ENCODE data around the gene TAS1R1. TPM values are rescaled to one million over a fixed set of nuclear protein-coding genes. Genes with fewer than 3 reads are reported as not detected.
A peak's percentile ranks its signal among the peaks of the same experiment; 100 is the strongest.

TAS1R1 gene
- total and polyA plus RNA-seq, 9 of the 15 experiments (the other 6 are each of a cell fraction or from before 2014, with no cell fraction given): 0.06 TPM; not detected in 8

GRCh38 chr1:6569033-6569432, 13.9 kb downstream of the TAS1R1 start:
- Histone ChIP-seq H2AFZ (ENCODE audit: low read depth, low read length) (peak overlapping the region; percentile 96), H3K9me1 (ENCODE audit: control insufficient read depth, insufficient read depth, low read length) (no peaks in the 10 kb centered on the region), H3K9ac (ENCODE audit: insufficient read depth in 1 of 2, low read depth in 2 of 2, low read length in 2 of 2) (peak overlapping the region in 1 of 2 experiments; percentile 20; a peak in 2 of 4 replicates), H3K27ac (ENCODE audit: extremely low read depth, low read depth, low read length) (no peak overlapping the region), H3K4me3 (peak overlapping the region; percentile 14), H3K27me3 (ENCODE audit: control insufficient read depth in 2 of 2, insufficient read depth in 2 of 2, low read length in 2 of 2) (peaks cover 12 to 23% of the 10 kb centered on the region in 2 experiments; a peak in 4 of 5 replicates), H3K4me2 (ENCODE audit: insufficient read depth, low read length) (peak overlapping the region; percentile 70), H3K4me1 (replicated peaks in 1 of 2; ENCODE audit: control insufficient read depth in 2 of 2, insufficient read depth in 2 of 2, low read length in 2 of 2) (no peaks in the 10 kb centered on the region; a peak in 2 of 5 replicates), H3K9me3 (replicated peaks; ENCODE audit: control insufficient read depth, insufficient read depth, low read depth, low read length) (no peaks in the 10 kb centered on the region), H3K79me2 (ENCODE audit: control insufficient read depth, insufficient read depth, low read length) (no peaks in the 10 kb centered on the region), H3K36me3 (ENCODE audit: control insufficient read depth, insufficient read depth, low read length) (no peaks in the 10 kb centered on the region), H4K20me1 (replicated peaks; ENCODE audit: control insufficient read depth, insufficient read depth, low read length) (no peaks in the 10 kb centered on the region)
- CTCF ChIA-PET (ENCODE audit: low intra/inter-chr PET ratio): no interaction called here
- POLR2A ChIA-PET: interaction anchor here (0.6 to 2.9 kb wide), 7 partner anchors 9 to 44 kb away, joined by 3 to 15 read pairs (median 6); partner anchors contain the start of genes NOL9, PHF13, TAS1R1 and ZBTB48
- no peak; the same call in 2 of the 3 replicates for ATAC-seq
- no TSS peak for BruUV-seq (replicated peaks)
- 30% methylated on average over 9 of the region's 11 CpGs for WGBS (ENCODE audit: insufficient coverage, low coverage, missing lambda C conversion rate)
- DNase-seq (ENCODE audit: extremely low read depth in 1 of 4, low spot score in 3 of 4): no peak
- no peak for FAIRE-seq
- in situ Hi-C loops (cut with MboI): no loop called here
- intact Hi-C loops (cut with micrococcal nuclease): no loop called here
- TF ChIP-seq HDAC8 (tag; IDR thresholded peaks at IDR 0.05): no peak
- no peak for TF ChIP-seq CXXC5 (CRISPR knock-in tag; IDR thresholded peaks at IDR 0.05)
- TF ChIP-seq, protein P1, sequence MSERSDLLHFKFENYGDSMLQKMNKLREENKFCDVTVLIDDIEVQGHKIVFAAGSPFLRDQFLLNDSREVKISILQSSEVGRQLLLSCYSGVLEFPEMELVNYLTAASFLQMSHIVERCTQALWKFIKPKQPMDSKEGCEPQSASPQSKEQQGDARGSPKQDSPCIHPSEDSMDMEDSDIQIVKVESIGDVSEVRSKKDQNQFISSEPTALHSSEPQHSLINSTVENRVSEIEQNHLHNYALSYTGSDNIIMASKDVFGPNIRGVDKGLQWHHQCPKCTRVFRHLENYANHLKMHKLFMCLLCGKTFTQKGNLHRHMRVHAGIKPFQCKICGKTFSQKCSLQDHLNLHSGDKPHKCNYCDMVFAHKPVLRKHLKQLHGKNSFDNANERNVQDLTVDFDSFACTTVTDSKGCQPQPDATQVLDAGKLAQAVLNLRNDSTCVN (CRISPR knock-in tag; IDR thresholded peaks at IDR 0.05): 0 out of 2 replicates have a peak, but pooled peaks have one; percentile 43
- no peak for TF ChIP-seq PHF8 (IDR thresholded peaks at IDR 0.05; ENCODE audit: borderline replicate concordance, low read length)
- peak; percentile 22; the same call in 1 of the 2 replicates for TF ChIP-seq EHMT2 (IDR thresholded peaks at IDR 0.05)
- no peak for TF ChIP-seq TBL1XR1 (IDR thresholded peaks at IDR 0.05; ENCODE audit: low read length in 2 of 2)
- TF ChIP-seq HLTF (IDR thresholded peaks at IDR 0.05): 0 out of 2 replicates have a peak, but pooled peaks have one; percentile 18
- peak; percentile 39; the same call in 1 of the 2 replicates for TF ChIP-seq ELF4 (CRISPR knock-in tag; IDR thresholded peaks at IDR 0.05)
- no peak for TF ChIP-seq ZEB2 (IDR thresholded peaks at IDR 0.05)
- TF ChIP-seq, protein P2, sequence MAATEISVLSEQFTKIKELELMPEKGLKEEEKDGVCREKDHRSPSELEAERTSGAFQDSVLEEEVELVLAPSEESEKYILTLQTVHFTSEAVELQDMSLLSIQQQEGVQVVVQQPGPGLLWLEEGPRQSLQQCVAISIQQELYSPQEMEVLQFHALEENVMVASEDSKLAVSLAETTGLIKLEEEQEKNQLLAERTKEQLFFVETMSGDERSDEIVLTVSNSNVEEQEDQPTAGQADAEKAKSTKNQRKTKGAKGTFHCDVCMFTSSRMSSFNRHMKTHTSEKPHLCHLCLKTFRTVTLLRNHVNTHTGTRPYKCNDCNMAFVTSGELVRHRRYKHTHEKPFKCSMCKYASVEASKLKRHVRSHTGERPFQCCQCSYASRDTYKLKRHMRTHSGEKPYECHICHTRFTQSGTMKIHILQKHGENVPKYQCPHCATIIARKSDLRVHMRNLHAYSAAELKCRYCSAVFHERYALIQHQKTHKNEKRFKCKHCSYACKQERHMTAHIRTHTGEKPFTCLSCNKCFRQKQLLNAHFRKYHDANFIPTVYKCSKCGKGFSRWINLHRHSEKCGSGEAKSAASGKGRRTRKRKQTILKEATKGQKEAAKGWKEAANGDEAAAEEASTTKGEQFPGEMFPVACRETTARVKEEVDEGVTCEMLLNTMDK (IDR thresholded peaks at IDR 0.05; ENCODE audit: borderline replicate concordance, insufficient read depth, low read depth, low read length, poor library complexity, severe bottlenecking): no peak
- TF ChIP-seq, protein P3, sequence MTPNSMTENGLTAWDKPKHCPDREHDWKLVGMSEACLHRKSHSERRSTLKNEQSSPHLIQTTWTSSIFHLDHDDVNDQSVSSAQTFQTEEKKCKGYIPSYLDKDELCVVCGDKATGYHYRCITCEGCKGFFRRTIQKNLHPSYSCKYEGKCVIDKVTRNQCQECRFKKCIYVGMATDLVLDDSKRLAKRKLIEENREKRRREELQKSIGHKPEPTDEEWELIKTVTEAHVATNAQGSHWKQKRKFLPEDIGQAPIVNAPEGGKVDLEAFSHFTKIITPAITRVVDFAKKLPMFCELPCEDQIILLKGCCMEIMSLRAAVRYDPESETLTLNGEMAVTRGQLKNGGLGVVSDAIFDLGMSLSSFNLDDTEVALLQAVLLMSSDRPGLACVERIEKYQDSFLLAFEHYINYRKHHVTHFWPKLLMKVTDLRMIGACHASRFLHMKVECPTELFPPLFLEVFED (CRISPR knock-in tag; conservative IDR thresholded peaks at IDR 0.05): 0 out of 2 replicates have a peak, but pooled peaks have one; percentile 56
- 0 out of 2 replicates have a peak, but pooled peaks have one; percentile 21 for TF ChIP-seq MTA1 (IDR thresholded peaks at IDR 0.05; ENCODE audit: borderline replicate concordance)
- TF ChIP-seq, protein P4, sequence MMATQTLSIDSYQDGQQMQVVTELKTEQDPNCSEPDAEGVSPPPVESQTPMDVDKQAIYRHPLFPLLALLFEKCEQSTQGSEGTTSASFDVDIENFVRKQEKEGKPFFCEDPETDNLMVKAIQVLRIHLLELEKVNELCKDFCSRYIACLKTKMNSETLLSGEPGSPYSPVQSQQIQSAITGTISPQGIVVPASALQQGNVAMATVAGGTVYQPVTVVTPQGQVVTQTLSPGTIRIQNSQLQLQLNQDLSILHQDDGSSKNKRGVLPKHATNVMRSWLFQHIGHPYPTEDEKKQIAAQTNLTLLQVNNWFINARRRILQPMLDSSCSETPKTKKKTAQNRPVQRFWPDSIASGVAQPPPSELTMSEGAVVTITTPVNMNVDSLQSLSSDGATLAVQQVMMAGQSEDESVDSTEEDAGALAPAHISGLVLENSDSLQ (IDR thresholded peaks at IDR 0.05): 0 out of 2 replicates have a peak, but pooled peaks have one; percentile 25
- TF ChIP-seq GATAD2A (IDR thresholded peaks at IDR 0.05): 0 out of 2 replicates have a peak, but pooled peaks have one; percentile 6
- TF ChIP-seq TRIM24 (IDR thresholded peaks at IDR 0.05): peak in 1 of 2 experiments; percentile 23; a peak in 1 of 4 replicates
- TF ChIP-seq NR0B1 (IDR thresholded peaks at IDR 0.05; ENCODE audit: partially characterized antibody): no peak
